ENCODE results near the gene ZNF692.

ZNF692 gene

GRCh38 chr1:248904437-248905216, 45.7 kb upstream of the ZNF692 start:
- Histone ChIP-seq H3K4me3 (no peak overlapping the region), H3K27me3 (no peaks in the 10 kb centered on the region), H3K9me3 (no peaks in the 10 kb centered on the region), H3K36me3 (no peaks in the 10 kb centered on the region), H3K27ac (no peak overlapping the region), H3K4me1 (peaks cover 0 to 13% (median 5%) of the 10 kb centered on the region in 4 donors)
- TF ChIP-seq CTCF (IDR thresholded peaks at IDR 0.05), result no peak
- no peak for DNase-seq
- intact Hi-C loops (cut with DNase I; ENCODE audit: low total_unique reads), result no loop called here

- no peaks in the 10 kb centered on the region for H3K36me3 ChIP-seq
- no peaks in the 10 kb centered on the region for H3K9me3 ChIP-seq
- H3K4me1 ChIP-seq, result peaks cover 0 to 3% (median 0%) of the 10 kb centered on the region in 4 donors
- no peak for TF ChIP-seq CTCF (IDR thresholded peaks at IDR 0.05)
- intact Hi-C loops (cut with DNase I; ENCODE audit: low total_unique reads), result no loop called here
- no peak for DNase-seq
- no peak overlapping the region for H3K27ac ChIP-seq
- H3K4me3 ChIP-seq, result no peak overlapping the region
- H3K27me3 ChIP-seq, result peaks cover 0 to 14% of the 10 kb centered on the region in 2 donors
These were observed 42.7 kb upstream of the ZNF692 start for GRCh38 chr1:248901578-248901977.

GRCh38 chr1:248900637-248901036, 41.8 kb upstream of the ZNF692 start:
- Histone ChIP-seq H3K9me3 (no peaks in the 10 kb centered on the region), H3K4me1 (no peaks in the 10 kb centered on the region), H3K36me3 (no peaks in the 10 kb centered on the region), H3K4me3 (no peak overlapping the region), H3K27me3 (peaks cover 0 to 23% of the 10 kb centered on the region in 2 donors), H3K27ac (no peak overlapping the region)
- DNase-seq, result no peak
- intact Hi-C loops (cut with DNase I; ENCODE audit: low total_unique reads), result no loop called here
- no peak for TF ChIP-seq CTCF (IDR thresholded peaks at IDR 0.05)

GRCh38 chr1:248897412-248898337, 38.8 kb upstream of the ZNF692 start:
- no peaks in the 10 kb centered on the region for H3K9me3 ChIP-seq
- no peak overlapping the region for H3K4me3 ChIP-seq
- H3K4me1 ChIP-seq, result no peaks in the 10 kb centered on the region
- intact Hi-C loops (cut with DNase I; ENCODE audit: low total_unique reads), result no loop called here
- no peaks in the 10 kb centered on the region for H3K36me3 ChIP-seq
- TF ChIP-seq CTCF (IDR thresholded peaks at IDR 0.05), result no peak
- no peak overlapping the region for H3K27ac ChIP-seq
- DNase-seq, result no peak
- peaks cover 0 to 29% of the 10 kb centered on the region in 2 donors for H3K27me3 ChIP-seq

GRCh38 chr1:248894837-248895236, 36.0 kb upstream of the ZNF692 start:
- Histone ChIP-seq H3K9me3 (no peaks in the 10 kb centered on the region), H3K4me3 (no peak overlapping the region), H3K27ac (no peak overlapping the region), H3K4me1 (no peaks in the 10 kb centered on the region), H3K36me3 (no peaks in the 10 kb centered on the region), H3K27me3 (peaks cover 0 to 29% of the 10 kb centered on the region in 2 donors)
- DNase-seq, result no peak
- intact Hi-C loops (cut with DNase I; ENCODE audit: low total_unique reads), result no loop called here
- TF ChIP-seq CTCF (IDR thresholded peaks at IDR 0.05), result no peak

Measured in tibial artery (tissue), 4 donors.